ENCODE measurements around the gene POLR3B. TPM values are rescaled to one million over a fixed set of nuclear protein-coding genes. Genes with fewer than 3 reads are reported as not detected.

The POLR3B gene
- total and polyA plus RNA-seq, 2 of the 13 experiments (the other 11 are each of a cell fraction or from before 2014, with no cell fraction given) = 4.8 to 13.1 TPM

DNA sequence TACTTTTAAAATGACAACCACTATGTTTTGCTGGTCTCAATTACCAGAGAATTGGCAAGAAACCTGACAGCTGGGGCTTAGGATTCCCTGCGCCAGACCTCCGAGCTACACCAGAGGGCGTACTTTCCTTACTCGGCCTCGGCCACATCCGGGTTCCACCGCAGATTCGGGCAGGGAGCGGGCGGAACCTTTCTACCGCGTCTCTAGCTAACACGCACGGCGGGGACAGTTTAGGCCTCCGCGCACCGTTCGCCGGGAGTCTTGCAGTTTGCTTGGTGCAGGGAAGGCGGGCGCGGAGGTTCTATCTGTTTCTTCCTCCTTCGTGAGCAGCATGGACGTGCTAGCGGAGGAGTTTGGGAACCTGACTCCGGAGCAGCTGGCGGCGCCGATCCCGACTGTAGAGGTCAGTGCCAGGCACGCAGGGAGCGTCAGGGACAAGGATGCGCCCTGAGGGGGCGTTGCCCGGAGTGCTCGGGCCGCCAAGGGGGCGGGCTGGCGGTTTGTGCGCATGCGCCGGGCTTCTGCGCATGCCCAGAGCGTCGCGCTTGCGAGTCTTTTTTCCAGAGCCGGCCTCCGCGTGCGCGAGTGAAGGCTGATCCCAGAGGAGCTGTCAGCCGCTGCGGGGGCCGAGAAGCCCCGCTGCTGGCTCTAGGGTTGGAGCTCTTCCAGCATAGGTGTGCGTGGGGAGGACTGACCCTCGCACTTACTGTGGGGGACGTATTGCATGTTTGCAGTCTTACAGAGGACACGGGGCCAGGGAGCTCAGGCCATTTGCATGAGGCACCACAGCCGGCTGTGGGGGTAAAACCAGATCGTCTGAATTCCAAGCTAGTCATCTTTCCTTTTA is at the start of gene POLR3B (continued):
- TF ChIP-seq CC2D1A (CRISPR knock-in tag; IDR thresholded peaks at IDR 0.05) (no peak), ZIK1 (CRISPR knock-in tag; IDR thresholded peaks at IDR 0.05; ENCODE audit: borderline replicate concordance, low read depth) (no peak; the same call in 1 of the 2 replicates), ZNF678 (CRISPR knock-in tag; IDR thresholded peaks at IDR 0.05) (peak; percentile 82), PPARG (CRISPR knock-in tag; conservative IDR thresholded peaks at IDR 0.05) (peak; percentile 60; the same call in 1 of the 2 replicates), ZNF777 (CRISPR knock-in tag; IDR thresholded peaks at IDR 0.05) (peak; percentile 60), ZNF160 (CRISPR knock-in tag; IDR thresholded peaks at IDR 0.05) (peak; percentile 45; the same call in 1 of the 2 replicates), RFXANK (CRISPR knock-in tag; IDR thresholded peaks at IDR 0.05) (peak; percentile 90), KAT2B (IDR thresholded peaks at IDR 0.05; ENCODE audit: borderline replicate concordance, low read depth, low read length) (no peak), SALL2 (CRISPR knock-in tag; IDR thresholded peaks at IDR 0.05) (peak; percentile 80), ZNF670 (CRISPR knock-in tag; IDR thresholded peaks at IDR 0.05; ENCODE audit: borderline replicate concordance) (peak; percentile 88; the same call in 1 of the 2 replicates)
- TF ChIP-seq, protein P1, sequence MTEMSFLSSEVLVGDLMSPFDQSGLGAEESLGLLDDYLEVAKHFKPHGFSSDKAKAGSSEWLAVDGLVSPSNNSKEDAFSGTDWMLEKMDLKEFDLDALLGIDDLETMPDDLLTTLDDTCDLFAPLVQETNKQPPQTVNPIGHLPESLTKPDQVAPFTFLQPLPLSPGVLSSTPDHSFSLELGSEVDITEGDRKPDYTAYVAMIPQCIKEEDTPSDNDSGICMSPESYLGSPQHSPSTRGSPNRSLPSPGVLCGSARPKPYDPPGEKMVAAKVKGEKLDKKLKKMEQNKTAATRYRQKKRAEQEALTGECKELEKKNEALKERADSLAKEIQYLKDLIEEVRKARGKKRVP (CRISPR knock-in tag; IDR thresholded peaks at IDR 0.05) = peak in 1 of 2 experiments; percentile 40; a peak in 1 of 4 replicates
- TF ChIP-seq, protein P2, sequence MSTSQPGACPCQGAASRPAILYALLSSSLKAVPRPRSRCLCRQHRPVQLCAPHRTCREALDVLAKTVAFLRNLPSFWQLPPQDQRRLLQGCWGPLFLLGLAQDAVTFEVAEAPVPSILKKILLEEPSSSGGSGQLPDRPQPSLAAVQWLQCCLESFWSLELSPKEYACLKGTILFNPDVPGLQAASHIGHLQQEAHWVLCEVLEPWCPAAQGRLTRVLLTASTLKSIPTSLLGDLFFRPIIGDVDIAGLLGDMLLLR (CRISPR knock-in tag; IDR thresholded peaks at IDR 0.05) = peak; percentile 45
- TF ChIP-seq, protein P3, sequence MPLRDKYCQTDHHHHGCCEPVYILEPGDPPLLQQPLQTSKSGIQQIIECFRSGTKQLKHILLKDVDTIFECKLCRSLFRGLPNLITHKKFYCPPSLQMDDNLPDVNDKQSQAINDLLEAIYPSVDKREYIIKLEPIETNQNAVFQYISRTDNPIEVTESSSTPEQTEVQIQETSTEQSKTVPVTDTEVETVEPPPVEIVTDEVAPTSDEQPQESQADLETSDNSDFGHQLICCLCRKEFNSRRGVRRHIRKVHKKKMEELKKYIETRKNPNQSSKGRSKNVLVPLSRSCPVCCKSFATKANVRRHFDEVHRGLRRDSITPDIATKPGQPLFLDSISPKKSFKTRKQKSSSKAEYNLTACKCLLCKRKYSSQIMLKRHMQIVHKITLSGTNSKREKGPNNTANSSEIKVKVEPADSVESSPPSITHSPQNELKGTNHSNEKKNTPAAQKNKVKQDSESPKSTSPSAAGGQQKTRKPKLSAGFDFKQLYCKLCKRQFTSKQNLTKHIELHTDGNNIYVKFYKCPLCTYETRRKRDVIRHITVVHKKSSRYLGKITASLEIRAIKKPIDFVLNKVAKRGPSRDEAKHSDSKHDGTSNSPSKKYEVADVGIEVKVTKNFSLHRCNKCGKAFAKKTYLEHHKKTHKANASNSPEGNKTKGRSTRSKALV (CRISPR knock-in tag; IDR thresholded peaks at IDR 0.05) = no peak
- TF ChIP-seq, protein P4, sequence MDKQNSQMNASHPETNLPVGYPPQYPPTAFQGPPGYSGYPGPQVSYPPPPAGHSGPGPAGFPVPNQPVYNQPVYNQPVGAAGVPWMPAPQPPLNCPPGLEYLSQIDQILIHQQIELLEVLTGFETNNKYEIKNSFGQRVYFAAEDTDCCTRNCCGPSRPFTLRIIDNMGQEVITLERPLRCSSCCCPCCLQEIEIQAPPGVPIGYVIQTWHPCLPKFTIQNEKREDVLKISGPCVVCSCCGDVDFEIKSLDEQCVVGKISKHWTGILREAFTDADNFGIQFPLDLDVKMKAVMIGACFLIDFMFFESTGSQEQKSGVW (CRISPR knock-in tag; IDR thresholded peaks at IDR 0.05; ENCODE audit: borderline replicate concordance) = 0 out of 2 replicates have a peak, but pooled peaks have one; percentile 63
- TF ChIP-seq, protein P5, sequence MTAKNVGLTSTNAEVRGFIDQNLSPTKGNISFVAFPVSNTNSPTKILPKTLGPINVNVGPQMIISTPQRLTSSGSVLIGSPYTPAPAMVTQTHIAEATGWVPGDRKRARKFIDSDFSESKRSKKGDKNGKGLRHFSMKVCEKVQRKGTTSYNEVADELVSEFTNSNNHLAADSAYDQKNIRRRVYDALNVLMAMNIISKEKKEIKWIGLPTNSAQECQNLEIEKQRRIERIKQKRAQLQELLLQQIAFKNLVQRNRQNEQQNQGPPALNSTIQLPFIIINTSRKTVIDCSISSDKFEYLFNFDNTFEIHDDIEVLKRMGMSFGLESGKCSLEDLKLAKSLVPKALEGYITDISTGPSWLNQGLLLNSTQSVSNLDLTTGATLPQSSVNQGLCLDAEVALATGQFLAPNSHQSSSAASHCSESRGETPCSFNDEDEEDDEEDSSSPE (CRISPR knock-in tag; IDR thresholded peaks at IDR 0.05) = peak; percentile 86
- TF ChIP-seq, protein P6, sequence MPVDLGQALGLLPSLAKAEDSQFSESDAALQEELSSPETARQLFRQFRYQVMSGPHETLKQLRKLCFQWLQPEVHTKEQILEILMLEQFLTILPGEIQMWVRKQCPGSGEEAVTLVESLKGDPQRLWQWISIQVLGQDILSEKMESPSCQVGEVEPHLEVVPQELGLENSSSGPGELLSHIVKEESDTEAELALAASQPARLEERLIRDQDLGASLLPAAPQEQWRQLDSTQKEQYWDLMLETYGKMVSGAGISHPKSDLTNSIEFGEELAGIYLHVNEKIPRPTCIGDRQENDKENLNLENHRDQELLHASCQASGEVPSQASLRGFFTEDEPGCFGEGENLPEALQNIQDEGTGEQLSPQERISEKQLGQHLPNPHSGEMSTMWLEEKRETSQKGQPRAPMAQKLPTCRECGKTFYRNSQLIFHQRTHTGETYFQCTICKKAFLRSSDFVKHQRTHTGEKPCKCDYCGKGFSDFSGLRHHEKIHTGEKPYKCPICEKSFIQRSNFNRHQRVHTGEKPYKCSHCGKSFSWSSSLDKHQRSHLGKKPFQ (CRISPR knock-in tag; IDR thresholded peaks at IDR 0.05; ENCODE audit: insufficient replicate concordance) = peak; percentile 91
- TF ChIP-seq, protein P7, sequence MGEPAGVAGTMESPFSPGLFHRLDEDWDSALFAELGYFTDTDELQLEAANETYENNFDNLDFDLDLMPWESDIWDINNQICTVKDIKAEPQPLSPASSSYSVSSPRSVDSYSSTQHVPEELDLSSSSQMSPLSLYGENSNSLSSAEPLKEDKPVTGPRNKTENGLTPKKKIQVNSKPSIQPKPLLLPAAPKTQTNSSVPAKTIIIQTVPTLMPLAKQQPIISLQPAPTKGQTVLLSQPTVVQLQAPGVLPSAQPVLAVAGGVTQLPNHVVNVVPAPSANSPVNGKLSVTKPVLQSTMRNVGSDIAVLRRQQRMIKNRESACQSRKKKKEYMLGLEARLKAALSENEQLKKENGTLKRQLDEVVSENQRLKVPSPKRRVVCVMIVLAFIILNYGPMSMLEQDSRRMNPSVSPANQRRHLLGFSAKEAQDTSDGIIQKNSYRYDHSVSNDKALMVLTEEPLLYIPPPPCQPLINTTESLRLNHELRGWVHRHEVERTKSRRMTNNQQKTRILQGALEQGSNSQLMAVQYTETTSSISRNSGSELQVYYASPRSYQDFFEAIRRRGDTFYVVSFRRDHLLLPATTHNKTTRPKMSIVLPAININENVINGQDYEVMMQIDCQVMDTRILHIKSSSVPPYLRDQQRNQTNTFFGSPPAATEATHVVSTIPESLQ (CRISPR knock-in tag; conservative IDR thresholded peaks at IDR 0.05) = no peak; the same call in 1 of the 2 replicates
